ENCODE measurements around the gene PIP5K1C.

DNA sequence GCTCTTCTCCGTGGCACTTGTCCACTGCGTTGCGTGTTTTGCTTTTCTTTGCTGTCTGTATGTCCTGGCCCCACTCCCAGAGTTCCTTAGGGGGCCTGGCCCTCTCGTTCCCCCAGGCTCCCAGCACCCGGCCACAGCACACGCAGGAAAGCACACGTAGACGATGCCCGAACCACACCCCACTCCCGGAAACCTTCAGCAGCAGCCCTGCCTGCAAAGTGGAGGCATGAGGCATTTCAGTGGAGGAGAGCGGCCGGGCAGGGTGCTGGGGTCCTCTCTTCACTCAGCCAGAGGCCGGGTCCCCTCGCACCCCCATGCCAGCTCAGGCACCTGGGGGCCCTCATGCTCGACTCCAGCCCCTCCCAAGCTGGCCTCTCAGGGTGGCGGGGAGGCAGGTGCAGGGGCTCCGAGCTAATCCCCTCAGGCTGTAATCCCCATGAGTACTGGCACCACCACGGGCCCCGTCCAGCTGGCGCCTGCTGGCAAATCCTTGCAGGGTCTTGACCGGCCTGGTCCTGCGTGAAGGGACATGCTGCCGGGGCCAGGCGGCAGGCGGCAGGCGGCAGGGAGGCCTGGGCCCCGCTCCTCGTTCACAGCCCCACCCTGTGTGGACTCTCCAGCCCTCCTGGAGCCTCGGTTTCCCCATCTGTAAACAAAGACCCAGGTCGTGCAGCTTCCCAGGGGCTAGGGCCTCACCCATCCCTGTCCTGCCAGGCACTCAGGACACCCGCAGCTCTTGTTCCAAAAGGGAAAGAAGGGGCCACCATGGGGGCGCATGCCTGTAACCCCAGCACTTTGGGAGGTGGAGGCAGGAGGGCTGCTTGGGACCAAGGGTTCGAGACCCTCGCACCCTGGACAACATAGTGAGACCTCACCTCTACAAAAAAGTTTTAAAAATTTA lies 7.0 kb downstream of the PIP5K1C start:
- no peak for TF ChIP-seq EZH2 (IDR thresholded peaks at IDR 0.05)
- TF ChIP-seq POLR2AphosphoS5 (IDR thresholded peaks at IDR 0.05; ENCODE audit: borderline replicate concordance, low read depth, low read length) = no peak
